ENCODE data around the gene CD300LB. TPM values are rescaled to one million over a fixed set of nuclear protein-coding genes. Genes with fewer than 3 reads are reported as not detected.

Gene CD300LB
- total RNA-seq, 2 donors from 2014 or later, result not detected

DNA sequence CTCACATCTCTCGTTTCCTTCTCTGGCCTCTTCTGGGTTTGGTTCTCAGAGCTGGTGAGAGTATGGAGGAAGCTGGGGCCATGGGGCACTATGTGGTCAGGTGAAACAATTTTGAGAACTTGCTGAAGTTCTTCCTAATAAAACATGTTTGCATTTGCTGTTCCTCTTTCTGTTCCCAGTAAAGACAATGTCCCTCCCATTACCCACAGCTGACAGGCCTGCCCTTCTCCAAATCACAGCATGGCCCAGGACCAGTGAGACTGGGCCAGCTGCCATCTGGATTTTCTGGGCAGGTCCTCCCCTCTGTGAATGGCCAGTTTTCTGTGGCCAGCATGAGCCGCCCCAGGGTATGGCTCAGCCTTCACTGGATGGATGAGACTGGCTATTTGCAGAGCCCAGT, 36.1 kb upstream of the CD300LB start, which contains the start of gene CD300H:
Gene CD300H (minus strand): TSS at position 113 of the 400 bp plus-strand sequence.
- WGBS, 2 experiments (ENCODE audit: insufficient coverage in 1 of 2, insufficient read length in 1 of 2), result 88% methylated on average over 2 of the region's 2 CpGs; no CpG with 5 or more reads in 1 of the 2 experiments
- no peaks in the 10 kb centered on the region for H3K4me1 ChIP-seq (ENCODE audit: control insufficient read depth, insufficient read depth, low read length)
- H3K9me3 Mint-ChIP-seq, result no peaks in the 10 kb centered on the region
- H3K36me3 ChIP-seq (ENCODE audit: control insufficient read depth, insufficient read depth, low read length), result no peaks in the 10 kb centered on the region
- H3K9me3 ChIP-seq (ENCODE audit: control insufficient read depth, low read length), result no peaks in the 10 kb centered on the region
- no peak within 1 kb of the TSS for H3K27ac ChIP-seq (ENCODE audit: low read depth, low read length)
- no peak within 1 kb of the TSS for H3K9ac ChIP-seq (ENCODE audit: extremely low read depth, low read length, poor library complexity, severe bottlenecking)
- DNase-seq, result no peak
- H3K27me3 Mint-ChIP-seq (ENCODE audit: insufficient read depth), result peaks cover 31% of the 10 kb centered on the region
- peaks cover 47% of the 10 kb centered on the region for H3K27me3 ChIP-seq (ENCODE audit: control insufficient read depth, insufficient read depth, low read length, poor library complexity, severe bottlenecking)
- peaks cover 6% of the 10 kb centered on the region for H3K4me1 Mint-ChIP-seq
- TF ChIP-seq, protein P1, sequence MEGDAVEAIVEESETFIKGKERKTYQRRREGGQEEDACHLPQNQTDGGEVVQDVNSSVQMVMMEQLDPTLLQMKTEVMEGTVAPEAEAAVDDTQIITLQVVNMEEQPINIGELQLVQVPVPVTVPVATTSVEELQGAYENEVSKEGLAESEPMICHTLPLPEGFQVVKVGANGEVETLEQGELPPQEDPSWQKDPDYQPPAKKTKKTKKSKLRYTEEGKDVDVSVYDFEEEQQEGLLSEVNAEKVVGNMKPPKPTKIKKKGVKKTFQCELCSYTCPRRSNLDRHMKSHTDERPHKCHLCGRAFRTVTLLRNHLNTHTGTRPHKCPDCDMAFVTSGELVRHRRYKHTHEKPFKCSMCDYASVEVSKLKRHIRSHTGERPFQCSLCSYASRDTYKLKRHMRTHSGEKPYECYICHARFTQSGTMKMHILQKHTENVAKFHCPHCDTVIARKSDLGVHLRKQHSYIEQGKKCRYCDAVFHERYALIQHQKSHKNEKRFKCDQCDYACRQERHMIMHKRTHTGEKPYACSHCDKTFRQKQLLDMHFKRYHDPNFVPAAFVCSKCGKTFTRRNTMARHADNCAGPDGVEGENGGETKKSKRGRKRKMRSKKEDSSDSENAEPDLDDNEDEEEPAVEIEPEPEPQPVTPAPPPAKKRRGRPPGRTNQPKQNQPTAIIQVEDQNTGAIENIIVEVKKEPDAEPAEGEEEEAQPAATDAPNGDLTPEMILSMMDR (conservative IDR thresholded peaks at IDR 0.05), result no peak
- no peak within 1 kb of the TSS for H3K4me3 ChIP-seq (ENCODE audit: low read length)
- H3K36me3 Mint-ChIP-seq (ENCODE audit: low read depth), result no peaks in the 10 kb centered on the region
- no peak within 1 kb of the TSS for H3K27ac Mint-ChIP-seq
- no peak within 1 kb of the TSS for H3K4me3 Mint-ChIP-seq

GRCh38 chr17:74566132-74566753, 35.0 kb upstream of the CD300LB start:
- no peaks in the 10 kb centered on the region for H3K36me3 ChIP-seq (ENCODE audit: control insufficient read depth, insufficient read depth, low read length)
- H3K4me1 ChIP-seq (ENCODE audit: control insufficient read depth, insufficient read depth, low read length), result no peaks in the 10 kb centered on the region
- H3K27ac ChIP-seq (ENCODE audit: low read depth, low read length), result no peak overlapping the region
- H3K27me3 ChIP-seq (ENCODE audit: control insufficient read depth, insufficient read depth, low read length, poor library complexity, severe bottlenecking), result peaks cover 45% of the 10 kb centered on the region
- H3K9ac ChIP-seq (ENCODE audit: extremely low read depth, low read length, poor library complexity, severe bottlenecking), result no peak overlapping the region
- H3K27me3 Mint-ChIP-seq (ENCODE audit: insufficient read depth), result peaks cover 34% of the 10 kb centered on the region
- peaks cover 1% of the 10 kb centered on the region for H3K4me1 Mint-ChIP-seq
- no peaks in the 10 kb centered on the region for H3K9me3 ChIP-seq (ENCODE audit: control insufficient read depth, low read length)
- no peak overlapping the region for H3K4me3 ChIP-seq (ENCODE audit: low read length)
- H3K27ac Mint-ChIP-seq, result no peak overlapping the region
- H3K36me3 Mint-ChIP-seq (ENCODE audit: low read depth), result no peaks in the 10 kb centered on the region
- WGBS, 2 experiments (ENCODE audit: insufficient coverage in 1 of 2, insufficient read length in 1 of 2), result 19 to 53% methylated on average over 5 to 9 of the region's 9 CpGs
- H3K4me3 Mint-ChIP-seq, result no peak overlapping the region
- TF ChIP-seq, protein P1 (conservative IDR thresholded peaks at IDR 0.05), result peak; percentile 88
- peak; percentile 93 for DNase-seq
- no peaks in the 10 kb centered on the region for H3K9me3 Mint-ChIP-seq

DNA sequence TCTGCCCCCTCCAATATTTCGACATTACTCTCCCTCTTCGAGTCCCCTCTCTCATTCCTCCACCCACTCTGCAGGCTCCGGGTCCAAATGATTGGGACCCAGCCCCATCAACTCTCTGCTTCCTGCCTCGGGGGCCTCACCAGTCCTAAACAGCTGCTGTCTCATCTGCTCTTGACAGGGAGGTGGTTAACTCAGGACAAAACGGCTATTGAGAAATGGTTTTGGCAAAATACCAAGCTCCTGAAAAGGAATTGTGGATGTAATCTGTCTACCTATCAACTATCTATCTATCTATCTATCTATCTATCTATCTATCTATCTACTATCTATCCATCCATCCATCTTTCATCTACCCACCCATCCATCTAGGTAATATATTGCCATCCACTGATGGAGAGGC, 33.9 kb upstream of the CD300LB start:
- Histone ChIP-seq H3K4me3 (ENCODE audit: low read length) (no peak overlapping the region), H3K9ac (ENCODE audit: extremely low read depth, low read length, poor library complexity, severe bottlenecking) (no peak overlapping the region), H3K27me3 (ENCODE audit: control insufficient read depth, insufficient read depth, low read length, poor library complexity, severe bottlenecking) (peaks cover 33% of the 10 kb centered on the region), H3K4me1 (ENCODE audit: control insufficient read depth, insufficient read depth, low read length) (no peaks in the 10 kb centered on the region), H3K36me3 (ENCODE audit: control insufficient read depth, insufficient read depth, low read length) (no peaks in the 10 kb centered on the region), H3K27ac (ENCODE audit: low read depth, low read length) (no peak overlapping the region), H3K9me3 (ENCODE audit: control insufficient read depth, low read length) (no peaks in the 10 kb centered on the region)
- Mint-ChIP-seq H3K27me3 (ENCODE audit: insufficient read depth) (peaks cover 28% of the 10 kb centered on the region), H3K4me3 (no peak overlapping the region), H3K27ac (no peak overlapping the region), H3K9me3 (no peaks in the 10 kb centered on the region), H3K4me1 (peaks cover 1% of the 10 kb centered on the region), H3K36me3 (ENCODE audit: low read depth) (no peaks in the 10 kb centered on the region)
- 88 to 100% methylated on average over 2 to 5 of the region's 5 CpGs for WGBS, 2 experiments (ENCODE audit: insufficient coverage in 1 of 2, insufficient read length in 1 of 2)
- no peak for DNase-seq
- TF ChIP-seq, protein P1 (conservative IDR thresholded peaks at IDR 0.05), result no peak

Data from endodermal cell (in vitro differentiated cells).